ENCODE results near the gene EP400.

Gene EP400

DNA sequence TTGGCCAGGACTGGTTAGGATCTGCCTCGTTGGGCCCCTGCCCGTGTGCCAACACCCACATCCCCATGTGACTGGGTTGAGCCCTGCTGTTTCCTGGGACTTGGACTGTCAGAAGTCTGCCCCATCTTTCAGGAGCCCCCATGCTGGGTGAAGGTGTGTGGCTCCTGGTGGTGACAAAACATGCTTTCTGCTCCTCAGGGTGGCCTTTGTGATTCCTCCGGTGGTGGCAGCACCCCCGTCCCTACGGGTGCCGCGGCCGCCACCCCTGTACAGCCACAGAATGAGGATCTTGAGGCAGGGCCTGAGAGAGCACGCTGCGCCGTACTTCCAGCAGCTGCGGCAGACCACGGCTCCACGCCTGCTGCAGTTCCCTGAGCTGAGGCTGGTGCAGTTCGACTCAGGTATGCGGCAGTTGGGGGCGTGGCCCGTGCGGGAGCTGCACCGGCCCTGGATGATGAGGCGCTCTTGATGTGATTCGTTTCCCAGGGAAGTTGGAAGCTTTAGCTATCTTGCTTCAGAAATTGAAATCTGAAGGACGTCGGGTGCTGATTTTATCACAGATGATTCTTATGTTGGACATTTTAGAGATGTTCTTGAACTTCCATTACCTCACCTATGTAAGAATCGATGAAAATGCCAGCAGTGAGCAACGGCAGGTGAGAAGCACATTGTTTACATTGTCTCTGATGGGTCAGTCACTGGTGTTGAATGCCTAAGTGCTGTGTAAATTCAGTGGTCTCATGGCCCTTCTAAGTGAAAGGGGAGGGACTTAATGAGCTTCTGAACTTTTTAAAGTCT, 80.0 kb downstream of the EP400 start:
- 95% methylated on average over 26 of the region's 26 CpGs for WGBS, 2 experiments
- H3K4me1 ChIP-seq (ENCODE audit: control insufficient read depth, insufficient read depth, low read length) = no peaks in the 10 kb centered on the region
- H3K27me3 ChIP-seq (ENCODE audit: control insufficient read depth, insufficient read depth, low read length, poor library complexity, severe bottlenecking) = no peaks in the 10 kb centered on the region
- H3K4me3 ChIP-seq (ENCODE audit: insufficient read depth, low read depth, low read length) = no peak overlapping the region
- no peaks in the 10 kb centered on the region for H3K9me3 ChIP-seq (ENCODE audit: control insufficient read depth, low read length)
- H3K36me3 ChIP-seq (ENCODE audit: control insufficient read depth, insufficient read depth, low read length) = peaks cover 77% of the 10 kb centered on the region
- no peak overlapping the region for H3K27ac ChIP-seq (ENCODE audit: insufficient read depth, low read depth, low read length, poor library complexity, severe bottlenecking)

GRCh38 chr12:132030367-132031038, 80.8 kb downstream of the EP400 start:
- no peaks in the 10 kb centered on the region for H3K27me3 ChIP-seq (ENCODE audit: control insufficient read depth, insufficient read depth, low read length, poor library complexity, severe bottlenecking)
- no peaks in the 10 kb centered on the region for H3K4me1 ChIP-seq (ENCODE audit: control insufficient read depth, insufficient read depth, low read length)
- no peak overlapping the region for H3K4me3 ChIP-seq (ENCODE audit: insufficient read depth, low read depth, low read length)
- no peaks in the 10 kb centered on the region for H3K9me3 ChIP-seq (ENCODE audit: control insufficient read depth, low read length)
- H3K36me3 ChIP-seq (ENCODE audit: control insufficient read depth, insufficient read depth, low read length) = peaks cover 74% of the 10 kb centered on the region
- 96 to 97% methylated on average over 11 of the region's 11 CpGs for WGBS, 2 experiments
- no peak overlapping the region for H3K27ac ChIP-seq (ENCODE audit: insufficient read depth, low read depth, low read length, poor library complexity, severe bottlenecking)

DNA sequence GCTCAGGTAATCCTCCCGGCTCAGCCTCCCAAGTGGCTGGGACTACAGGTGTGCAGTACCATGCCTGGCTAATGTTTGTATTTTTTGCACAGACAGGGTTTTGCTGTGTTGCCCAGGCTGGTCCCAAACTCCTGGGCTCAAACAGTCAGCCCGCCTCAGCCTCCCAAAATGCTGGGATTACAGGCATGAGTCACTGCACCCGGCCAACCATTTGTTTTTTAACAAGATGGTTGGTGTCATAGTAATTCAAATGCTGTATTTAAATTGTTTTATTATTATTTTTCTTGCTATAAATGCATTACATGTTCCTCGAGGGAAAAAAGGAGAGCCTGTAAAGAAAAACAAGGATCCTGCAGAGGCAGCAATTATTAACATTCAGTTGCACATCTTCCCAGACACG, 83.9 kb downstream of the EP400 start:
- Histone ChIP-seq H3K9me3 (ENCODE audit: control insufficient read depth, low read length) (no peaks in the 10 kb centered on the region), H3K27ac (ENCODE audit: insufficient read depth, low read depth, low read length, poor library complexity, severe bottlenecking) (no peak overlapping the region), H3K4me3 (ENCODE audit: insufficient read depth, low read depth, low read length) (no peak overlapping the region), H3K4me1 (ENCODE audit: control insufficient read depth, insufficient read depth, low read length) (no peaks in the 10 kb centered on the region), H3K27me3 (ENCODE audit: control insufficient read depth, insufficient read depth, low read length, poor library complexity, severe bottlenecking) (no peaks in the 10 kb centered on the region), H3K36me3 (ENCODE audit: control insufficient read depth, insufficient read depth, low read length) (peaks cover 63% of the 10 kb centered on the region)
- 92 to 95% methylated on average over 4 to 5 of the region's 5 CpGs for WGBS, 2 experiments

GRCh38 chr12:132036063-132036683, 86.4 kb downstream of the EP400 start:
- Histone ChIP-seq H3K27ac (ENCODE audit: insufficient read depth, low read depth, low read length, poor library complexity, severe bottlenecking) (no peak overlapping the region), H3K36me3 (ENCODE audit: control insufficient read depth, insufficient read depth, low read length) (peaks cover 38% of the 10 kb centered on the region), H3K9me3 (ENCODE audit: control insufficient read depth, low read length) (no peaks in the 10 kb centered on the region), H3K27me3 (ENCODE audit: control insufficient read depth, insufficient read depth, low read length, poor library complexity, severe bottlenecking) (no peaks in the 10 kb centered on the region), H3K4me3 (ENCODE audit: insufficient read depth, low read depth, low read length) (no peak overlapping the region), H3K4me1 (ENCODE audit: control insufficient read depth, insufficient read depth, low read length) (no peaks in the 10 kb centered on the region)
- 95 to 96% methylated on average over 31 of the region's 31 CpGs for WGBS, 2 experiments

DNA sequence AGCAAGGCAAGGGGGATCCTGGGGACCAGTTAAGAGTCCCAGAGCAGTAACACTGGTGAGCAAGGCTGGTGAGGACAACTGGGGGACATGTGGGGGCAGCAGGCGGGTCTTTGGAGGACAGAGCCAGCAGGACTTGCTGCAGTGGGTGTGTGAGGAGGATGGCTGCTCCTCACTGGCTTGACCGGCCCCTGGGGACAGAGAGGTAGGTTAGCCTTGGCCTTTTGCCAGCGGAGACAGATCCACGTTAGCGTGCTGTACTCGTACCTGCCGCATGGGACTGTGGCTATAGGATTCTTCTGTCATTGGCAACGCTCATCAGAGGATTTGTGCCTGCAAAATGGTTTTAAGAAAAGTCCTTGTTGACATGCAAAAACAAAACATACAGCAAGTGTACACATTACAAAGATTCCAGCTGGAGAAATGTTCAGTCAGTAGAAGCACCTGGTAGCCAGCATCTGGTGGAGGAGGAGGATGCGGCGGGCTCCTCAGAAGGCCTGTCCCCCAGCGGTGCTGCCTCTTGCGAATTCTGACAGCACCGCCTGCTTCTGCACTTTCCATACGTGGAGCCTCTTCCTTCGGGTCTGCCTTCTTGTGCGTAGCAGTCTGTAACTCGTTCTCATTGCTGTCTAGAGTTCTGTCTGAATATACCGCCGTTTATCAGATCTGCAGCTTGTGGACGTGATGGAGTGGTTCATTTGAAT, 91.3 kb downstream of the EP400 start:
- H3K4me3 ChIP-seq (ENCODE audit: insufficient read depth, low read depth, low read length) = no peak overlapping the region
- H3K27me3 ChIP-seq (ENCODE audit: control insufficient read depth, insufficient read depth, low read length, poor library complexity, severe bottlenecking) = no peaks in the 10 kb centered on the region
- no peaks in the 10 kb centered on the region for H3K4me1 ChIP-seq (ENCODE audit: control insufficient read depth, insufficient read depth, low read length)
- no peak overlapping the region for H3K27ac ChIP-seq (ENCODE audit: insufficient read depth, low read depth, low read length, poor library complexity, severe bottlenecking)
- H3K9me3 ChIP-seq (ENCODE audit: control insufficient read depth, low read length) = no peaks in the 10 kb centered on the region
- H3K36me3 ChIP-seq (ENCODE audit: control insufficient read depth, insufficient read depth, low read length) = peaks cover 36% of the 10 kb centered on the region
- WGBS, 2 experiments = 93 to 96% methylated on average over 20 of the region's 20 CpGs

DNA sequence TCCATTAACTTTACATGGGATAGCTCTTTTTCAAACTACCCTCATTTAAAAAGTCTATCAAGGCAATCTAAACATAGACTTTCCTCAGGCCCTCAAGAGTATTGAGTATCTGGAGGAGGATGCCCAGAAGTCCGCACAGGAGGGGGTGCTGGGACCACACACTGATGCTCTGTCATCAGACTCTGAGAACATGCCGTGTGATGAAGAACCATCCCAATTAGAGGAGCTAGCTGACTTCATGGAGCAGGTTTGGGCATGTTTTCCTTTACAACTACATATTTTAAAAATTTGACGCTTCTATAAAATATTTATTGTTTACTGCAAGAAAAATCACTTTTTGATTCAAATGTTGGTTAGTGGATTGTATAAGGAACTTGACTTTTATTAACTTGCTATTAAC, 93.5 kb downstream of the EP400 start:
- Histone ChIP-seq H3K36me3 (ENCODE audit: control insufficient read depth, insufficient read depth, low read length) (peaks cover 29% of the 10 kb centered on the region), H3K27me3 (ENCODE audit: control insufficient read depth, insufficient read depth, low read length, poor library complexity, severe bottlenecking) (no peaks in the 10 kb centered on the region), H3K9me3 (ENCODE audit: control insufficient read depth, low read length) (no peaks in the 10 kb centered on the region), H3K27ac (ENCODE audit: insufficient read depth, low read depth, low read length, poor library complexity, severe bottlenecking) (no peak overlapping the region), H3K4me3 (ENCODE audit: insufficient read depth, low read depth, low read length) (no peak overlapping the region), H3K4me1 (ENCODE audit: control insufficient read depth, insufficient read depth, low read length) (no peaks in the 10 kb centered on the region)
- WGBS, 2 experiments = 85 to 95% methylated on average over 2 of the region's 3 CpGs

- H3K9me3 ChIP-seq (ENCODE audit: control insufficient read depth, low read length) = no peaks in the 10 kb centered on the region
- H3K27me3 ChIP-seq (ENCODE audit: control insufficient read depth, insufficient read depth, low read length, poor library complexity, severe bottlenecking) = no peaks in the 10 kb centered on the region
- peaks cover 29% of the 10 kb centered on the region for H3K36me3 ChIP-seq (ENCODE audit: control insufficient read depth, insufficient read depth, low read length)
- no peak overlapping the region for H3K27ac ChIP-seq (ENCODE audit: insufficient read depth, low read depth, low read length, poor library complexity, severe bottlenecking)
- no peaks in the 10 kb centered on the region for H3K4me1 ChIP-seq (ENCODE audit: control insufficient read depth, insufficient read depth, low read length)
- no peak overlapping the region for H3K4me3 ChIP-seq (ENCODE audit: insufficient read depth, low read depth, low read length)
- WGBS, 2 experiments = 82 to 84% methylated on average over 17 of the region's 17 CpGs
These were observed 94.2 kb downstream of the EP400 start for GRCh38 chr12:132043770-132044467.

- no peaks in the 10 kb centered on the region for H3K27me3 ChIP-seq (ENCODE audit: control insufficient read depth, insufficient read depth, low read length, poor library complexity, severe bottlenecking)
- no peaks in the 10 kb centered on the region for H3K4me1 ChIP-seq (ENCODE audit: control insufficient read depth, insufficient read depth, low read length)
- no peak overlapping the region for H3K27ac ChIP-seq (ENCODE audit: insufficient read depth, low read depth, low read length, poor library complexity, severe bottlenecking)
- H3K36me3 ChIP-seq (ENCODE audit: control insufficient read depth, insufficient read depth, low read length) = peaks cover 29% of the 10 kb centered on the region
- WGBS, 2 experiments = 95 to 96% methylated on average over 29 of the region's 29 CpGs
- H3K9me3 ChIP-seq (ENCODE audit: control insufficient read depth, low read length) = no peaks in the 10 kb centered on the region
- H3K4me3 ChIP-seq (ENCODE audit: insufficient read depth, low read depth, low read length) = no peak overlapping the region
These were observed 95.1 kb downstream of the EP400 start for GRCh38 chr12:132044661-132045412.

- H3K4me1 ChIP-seq (ENCODE audit: control insufficient read depth, insufficient read depth, low read length) = no peaks in the 10 kb centered on the region
- no peak overlapping the region for H3K27ac ChIP-seq (ENCODE audit: insufficient read depth, low read depth, low read length, poor library complexity, severe bottlenecking)
- H3K4me3 ChIP-seq (ENCODE audit: insufficient read depth, low read depth, low read length) = no peak overlapping the region
- peaks cover 33% of the 10 kb centered on the region for H3K36me3 ChIP-seq (ENCODE audit: control insufficient read depth, insufficient read depth, low read length)
- no peaks in the 10 kb centered on the region for H3K27me3 ChIP-seq (ENCODE audit: control insufficient read depth, insufficient read depth, low read length, poor library complexity, severe bottlenecking)
- no peaks in the 10 kb centered on the region for H3K9me3 ChIP-seq (ENCODE audit: control insufficient read depth, low read length)
- 93 to 96% methylated on average over 16 of the region's 16 CpGs for WGBS, 2 experiments
These were observed 96.0 kb downstream of the EP400 start for GRCh38 chr12:132045751-132046150.
